OCI-LY7 (cell line): ENCODE measurements around the gene CALM1.

ENCODE experiments used
- CTCF ChIP-seq: fragments of 200-600 bp; sonication (generic); conservative IDR thresholded peaks from 2 replicates; pipeline ENCODE4 v1.5.1; 2014; ENCODE audit warnings: mild to moderate bottlenecking, antibody characterized with exemption, low read length, moderate library complexity, mixed read lengths
- EZH2phosphoT487 ChIP-seq: fragments of 200-600 bp; sonication (generic); IDR thresholded peaks from 2 replicates; pipeline ENCODE4 v1.6.1; 2018; ENCODE audit warnings: low read depth, borderline replicate concordance, mild to moderate bottlenecking, mixed run types, antibody characterized with exemption, low read length, moderate library complexity, mixed read lengths

- no peak for TF ChIP-seq CTCF
- no peak for TF ChIP-seq EZH2phosphoT487
Observed at GRCh38 chr14:90379106-90379505, 17.7 kb upstream of the CALM1 start.
